GM18907 (cell line): Measurements from ENCODE around the gene FNDC3A.

Experiments
- ATAC-seq: cut with Tn5 transposase; IDR thresholded peaks from one replicate; pipeline ENCODE4 v1.9.1; 2021; ENCODE audit warnings: mild to moderate bottlenecking, moderate library complexity; ENCODE audit not compliant: unreplicated experiment

FNDC3A gene

GRCh38 chr13:49246850-49247642 lies 271.3 kb downstream of the FNDC3A start:
- ATAC-seq = peak; percentile 37

GRCh38 chr13:49247643-49248621 lies 272.2 kb downstream of the FNDC3A start, which contains the start of gene CDADC1:
Gene CDADC1, plus strand, starts transcription at chr13:49247925. Its CDS starts 113 bp downstream, at chr13:49248038.
- peak; percentile 96 for ATAC-seq

GRCh38 chr13:49248622-49249002 lies 272.9 kb downstream of the FNDC3A start:
- ATAC-seq = peak; percentile 11

- ATAC-seq = no peak
These were observed 275.6 kb downstream of the FNDC3A start for GRCh38 chr13:49251326-49251725.

GRCh38 chr13:49253310-49253709 lies 277.6 kb downstream of the FNDC3A start:
- no peak for ATAC-seq

GRCh38 chr13:49254007-49254406 lies 278.3 kb downstream of the FNDC3A start:
- ATAC-seq = no peak

GRCh38 chr13:49256841-49257240 lies 281.1 kb downstream of the FNDC3A start:
- ATAC-seq = no peak

GRCh38 chr13:49258089-49258796 lies 282.5 kb downstream of the FNDC3A start:
- ATAC-seq = no peak
